Measurements from ENCODE around the gene GLG1.
"Not testable (repeated sequence)": the region's sequence is repeated elsewhere in the genome, so short reads cannot be mapped to it uniquely, and the experiment has no call there.

GLG1 gene

GRCh38 chr16:74575807-74576643, 30.9 kb downstream of the GLG1 start:
- no peak for DNase-seq (ENCODE audit: extremely low read depth in 1 of 2, low read depth in 1 of 2)

- no peak for DNase-seq (ENCODE audit: extremely low read depth in 1 of 2, low read depth in 1 of 2)
Measured at GRCh38 chr16:74575175-74575806, 31.6 kb downstream of the GLG1 start.

- no peak for DNase-seq (ENCODE audit: extremely low read depth in 1 of 2, low read depth in 1 of 2)
Measured at GRCh38 chr16:74574146-74574545, 32.8 kb downstream of the GLG1 start.

- no peak for DNase-seq (ENCODE audit: extremely low read depth in 1 of 2, low read depth in 1 of 2)
Measured at GRCh38 chr16:74573622-74574021, 33.3 kb downstream of the GLG1 start.

GRCh38 chr16:74570412-74571301, 36.3 kb downstream of the GLG1 start:
- DNase-seq (ENCODE audit: extremely low read depth in 1 of 2, low read depth in 1 of 2), result no peak

GRCh38 chr16:74568961-74569631, 37.8 kb downstream of the GLG1 start:
- DNase-seq (ENCODE audit: extremely low read depth in 1 of 2, low read depth in 1 of 2), result no peak

- no peak for DNase-seq (ENCODE audit: extremely low read depth in 1 of 2, low read depth in 1 of 2)
Measured at GRCh38 chr16:74567901-74568300, 39.0 kb downstream of the GLG1 start.

GRCh38 chr16:74565378-74565777, 41.5 kb downstream of the GLG1 start:
- DNase-seq (ENCODE audit: extremely low read depth in 1 of 2, low read depth in 1 of 2), result no peak

GRCh38 chr16:74564451-74564984, 42.4 kb downstream of the GLG1 start:
- DNase-seq (ENCODE audit: extremely low read depth in 1 of 2, low read depth in 1 of 2), result no peak

- no peak for DNase-seq (ENCODE audit: extremely low read depth in 1 of 2, low read depth in 1 of 2)
Measured at GRCh38 chr16:74563828-74564263, 43.1 kb downstream of the GLG1 start.

GRCh38 chr16:74562117-74562516, 44.8 kb downstream of the GLG1 start:
- DNase-seq (ENCODE audit: extremely low read depth in 1 of 2, low read depth in 1 of 2), result no peak

- DNase-seq (ENCODE audit: extremely low read depth in 1 of 2, low read depth in 1 of 2), result no peak
Measured at GRCh38 chr16:74561626-74562025, 45.3 kb downstream of the GLG1 start.

- no peak for DNase-seq (ENCODE audit: extremely low read depth in 1 of 2, low read depth in 1 of 2)
Measured at GRCh38 chr16:74560912-74561311, 46.0 kb downstream of the GLG1 start.

GRCh38 chr16:74558873-74559272, 48.0 kb downstream of the GLG1 start:
- no peak for DNase-seq (ENCODE audit: extremely low read depth in 1 of 2, low read depth in 1 of 2)

GRCh38 chr16:74557275-74557674, 49.6 kb downstream of the GLG1 start:
- no peak for DNase-seq (ENCODE audit: extremely low read depth in 1 of 2, low read depth in 1 of 2)

- DNase-seq (ENCODE audit: extremely low read depth in 1 of 2, low read depth in 1 of 2), result no peak
Measured at GRCh38 chr16:74556375-74556922, 50.5 kb downstream of the GLG1 start.

- DNase-seq (ENCODE audit: extremely low read depth in 1 of 2, low read depth in 1 of 2), result not testable (repeated sequence)
Measured at GRCh38 chr16:74552357-74552756, 54.6 kb downstream of the GLG1 start.

- DNase-seq (ENCODE audit: extremely low read depth in 1 of 2, low read depth in 1 of 2), result not testable (repeated sequence)
Measured at GRCh38 chr16:74550227-74551019, 56.5 kb downstream of the GLG1 start.

GRCh38 chr16:74546112-74546511, 60.8 kb downstream of the GLG1 start:
- not testable (repeated sequence) for DNase-seq (ENCODE audit: extremely low read depth in 1 of 2, low read depth in 1 of 2)
